ENCODE results near the gene HES5.
"Not testable (repeated sequence)": the region's sequence is repeated elsewhere in the genome, so short reads cannot be mapped to it uniquely, and the experiment has no call there.

The HES5 gene

GRCh38 chr1:2560299-2561073 lies 30.4 kb upstream of the HES5 start:
- DNase-seq (ENCODE audit: low spot score): no peak

DNA sequence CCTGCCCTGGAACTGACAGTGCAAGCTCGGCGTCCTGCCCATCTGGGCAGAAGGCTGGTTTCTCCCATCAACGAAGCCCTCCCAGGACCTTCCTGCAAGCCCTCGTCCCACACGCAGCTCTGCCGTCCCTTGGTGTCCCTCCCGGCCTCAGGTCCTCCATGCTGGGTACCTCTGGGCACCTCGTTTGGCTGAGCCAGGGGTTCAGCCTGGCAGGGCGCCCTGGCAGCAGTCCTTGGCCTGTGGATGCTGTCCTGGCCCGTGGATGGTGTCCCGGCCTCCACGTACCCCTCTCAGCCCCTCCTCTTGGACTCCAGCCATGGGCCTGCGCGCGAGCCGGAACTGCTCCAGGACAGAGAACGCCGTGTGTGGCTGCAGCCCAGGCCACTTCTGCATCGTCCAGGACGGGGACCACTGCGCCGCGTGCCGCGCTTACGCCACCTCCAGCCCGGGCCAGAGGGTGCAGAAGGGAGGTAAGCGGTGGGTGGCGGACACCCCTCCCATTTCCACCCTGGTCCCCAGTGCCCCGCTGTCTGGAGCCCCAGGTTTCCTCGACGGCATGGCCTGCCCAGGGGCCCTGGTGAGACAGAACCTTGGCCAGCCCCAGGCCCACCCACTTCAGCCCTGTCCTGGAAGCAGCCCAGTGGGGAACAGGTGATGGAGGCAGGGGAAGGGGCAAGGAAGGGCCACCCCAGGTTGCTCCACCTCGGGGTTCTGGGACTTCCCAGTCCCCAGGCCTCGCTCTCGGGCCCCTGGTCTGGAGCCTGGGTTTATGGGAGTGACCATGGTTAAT lies 29.6 kb upstream of the HES5 start:
- DNase-seq (ENCODE audit: low spot score): no peak

DNA sequence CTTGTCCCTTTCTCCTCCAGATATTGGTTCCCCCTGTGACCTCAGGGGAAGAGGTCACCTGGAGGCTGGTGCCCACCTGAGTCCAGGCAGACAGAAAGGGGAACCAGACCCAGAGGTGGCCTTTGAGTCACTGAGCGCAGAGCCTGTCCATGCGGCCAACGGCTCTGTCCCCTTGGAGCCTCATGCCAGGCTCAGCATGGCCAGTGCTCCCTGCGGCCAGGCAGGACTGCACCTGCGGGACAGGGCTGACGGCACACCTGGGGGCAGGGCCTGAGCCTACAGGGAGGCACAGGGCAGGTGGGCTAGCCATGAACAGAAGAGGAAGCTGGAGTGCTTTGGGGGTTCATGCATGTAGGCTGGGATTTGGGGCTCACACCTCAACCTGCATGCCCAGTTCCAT lies 28.8 kb upstream of the HES5 start:
- DNase-seq (ENCODE audit: low spot score): no peak

GRCh38 chr1:2558420-2558819 lies 28.4 kb upstream of the HES5 start:
- DNase-seq (ENCODE audit: low spot score): no peak

DNA sequence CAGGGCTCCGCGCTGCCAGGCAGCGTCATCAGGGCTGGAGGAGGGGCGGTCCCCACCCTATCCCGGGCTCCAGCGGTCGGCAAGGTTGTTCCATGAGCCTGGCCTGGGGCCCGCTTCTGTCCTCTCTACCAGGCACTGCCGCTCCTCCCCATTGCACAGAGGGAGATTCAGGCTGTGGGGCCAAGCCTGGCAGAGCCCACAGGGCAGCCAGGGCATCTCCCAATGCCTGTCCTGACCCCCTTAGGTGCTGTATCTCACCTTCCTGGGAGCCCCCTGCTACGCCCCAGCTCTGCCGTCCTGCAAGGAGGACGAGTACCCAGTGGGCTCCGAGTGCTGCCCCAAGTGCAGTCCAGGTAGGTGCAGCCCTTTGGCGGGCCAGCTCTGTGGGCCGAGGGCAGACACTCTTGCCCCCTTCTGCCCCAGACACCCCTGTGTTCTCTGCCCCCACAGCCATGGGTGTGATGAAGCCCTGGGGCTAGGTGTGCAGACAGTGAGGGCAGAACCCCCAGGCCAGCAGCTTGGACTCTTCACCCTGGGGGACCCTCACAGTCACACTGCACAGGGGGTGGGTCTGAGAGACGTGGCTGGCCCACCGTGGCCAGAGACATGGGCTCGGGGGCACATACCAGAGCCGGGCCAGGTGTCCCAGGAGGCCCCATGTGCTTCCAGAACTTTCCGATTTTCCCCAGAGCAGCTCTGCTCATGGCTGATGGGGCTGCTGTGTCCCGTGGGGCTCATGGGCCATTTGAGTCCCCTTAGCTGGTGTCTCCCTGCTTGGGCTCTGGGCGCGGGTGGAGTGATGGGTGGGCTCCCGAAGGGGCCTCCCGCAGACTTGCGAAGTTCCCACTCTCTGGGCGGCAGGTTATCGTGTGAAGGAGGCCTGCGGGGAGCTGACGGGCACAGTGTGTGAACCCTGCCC lies 27.7 kb upstream of the HES5 start:
- DNase-seq (ENCODE audit: low spot score): no peak

GRCh38 chr1:2556678-2557481 lies 26.8 kb upstream of the HES5 start:
- DNase-seq (ENCODE audit: low spot score): no peak

- no peak for DNase-seq (ENCODE audit: low spot score)
These were observed 26.2 kb upstream of the HES5 start, which contains the start of gene TNFRSF14 for GRCh38 chr1:2556277-2556677. TSS of gene TNFRSF14 (plus strand) at chr1:2556371. CDS start at chr1:2556665, 294 bp downstream.

DNA sequence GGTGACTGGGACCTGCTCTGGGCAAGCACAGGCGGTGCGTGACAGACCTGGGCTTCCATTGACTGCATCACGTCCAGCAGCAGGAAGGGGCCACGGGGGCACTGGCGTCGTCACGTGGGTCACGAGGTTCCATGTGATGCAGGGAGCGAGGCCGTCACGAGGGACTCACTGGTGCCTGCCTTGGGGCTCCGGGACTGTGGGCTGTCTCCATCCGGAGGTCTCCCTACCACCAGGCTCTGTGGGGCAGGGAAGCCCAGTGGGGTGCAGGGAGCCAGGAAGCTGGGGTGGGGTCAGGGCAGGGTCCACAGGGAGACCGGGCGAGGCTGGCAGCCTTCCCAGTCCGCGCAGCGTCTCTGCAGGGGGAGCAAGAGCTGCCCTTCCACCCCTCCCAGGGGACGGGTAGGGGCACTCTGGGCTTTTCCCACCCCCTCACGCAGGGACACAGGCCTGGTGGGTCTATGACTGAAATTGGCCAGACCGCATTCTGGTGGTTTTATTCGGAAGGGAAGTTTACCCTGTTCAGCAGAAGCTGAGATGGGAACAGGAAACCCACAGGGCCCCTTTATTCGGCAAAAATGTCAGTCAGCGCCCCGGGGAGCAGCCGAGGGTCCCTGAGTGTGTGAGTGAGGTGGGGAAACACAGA lies 25.7 kb upstream of the HES5 start:
- no peak for DNase-seq (ENCODE audit: low spot score)

DNA sequence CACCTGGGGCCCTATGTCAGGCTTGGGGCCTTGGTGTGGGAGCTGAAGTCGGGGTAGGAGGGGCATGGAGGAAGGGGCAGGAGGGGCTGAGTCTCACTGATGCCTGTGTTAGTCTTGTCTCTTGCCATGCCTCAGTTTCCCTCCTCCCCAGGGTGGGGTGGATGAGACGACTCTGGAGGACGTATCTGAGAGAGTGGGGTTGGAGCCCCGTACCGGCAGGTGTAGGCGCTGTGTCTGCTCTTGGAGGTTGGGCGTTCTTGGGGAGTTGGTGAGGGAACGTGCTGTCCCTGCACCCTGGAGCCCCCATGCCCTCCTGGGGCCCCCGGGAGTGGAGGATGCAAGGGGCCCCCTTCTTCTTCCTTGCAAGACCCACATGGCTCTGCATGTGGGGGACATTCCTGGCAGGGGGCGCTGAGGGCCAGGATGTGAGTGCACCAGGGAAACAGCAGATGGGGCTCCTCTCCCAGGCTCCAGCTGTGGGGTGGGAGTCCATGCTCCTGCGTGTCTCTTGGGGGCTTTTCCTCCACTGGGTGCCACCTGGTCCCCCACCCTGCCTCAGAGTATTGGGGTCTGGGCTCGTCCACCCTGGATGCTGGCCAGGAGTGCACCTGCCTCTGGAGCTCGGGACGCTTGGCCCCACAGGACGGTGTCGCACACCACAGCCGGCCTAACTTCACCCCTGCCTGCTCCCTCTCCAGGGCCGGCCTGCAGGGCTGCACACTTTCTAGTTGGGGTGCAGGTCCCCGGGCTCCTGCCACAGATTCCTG lies 24.7 kb upstream of the HES5 start:
- no peak for DNase-seq (ENCODE audit: low spot score)

- DNase-seq (ENCODE audit: low spot score): no peak
These were observed 24.0 kb upstream of the HES5 start for GRCh38 chr1:2553871-2554620.

- not testable (repeated sequence) for DNase-seq (ENCODE audit: low spot score)
These were observed 23.0 kb upstream of the HES5 start for GRCh38 chr1:2553076-2553475.

DNA sequence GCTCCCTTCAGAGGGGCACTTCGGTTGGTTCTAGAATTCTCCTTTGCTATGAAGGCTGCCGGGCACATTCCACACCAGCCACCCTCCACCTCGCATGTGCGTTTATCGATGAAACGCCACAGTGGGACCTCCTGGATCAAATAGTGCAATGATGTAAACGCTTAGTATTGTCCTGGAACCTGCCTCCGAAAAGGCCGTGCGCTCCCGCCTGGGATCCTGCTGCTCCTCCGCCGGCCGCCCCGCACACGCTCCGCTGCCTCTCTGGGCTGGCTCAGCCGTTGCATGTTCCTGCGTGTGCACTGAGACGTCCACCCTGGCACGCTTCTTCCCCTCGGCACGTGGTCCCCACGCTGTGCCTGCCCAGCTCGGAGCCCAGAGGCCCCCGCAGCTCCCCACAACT lies 22.1 kb upstream of the HES5 start:
- DNase-seq (ENCODE audit: low spot score): no peak

DNA sequence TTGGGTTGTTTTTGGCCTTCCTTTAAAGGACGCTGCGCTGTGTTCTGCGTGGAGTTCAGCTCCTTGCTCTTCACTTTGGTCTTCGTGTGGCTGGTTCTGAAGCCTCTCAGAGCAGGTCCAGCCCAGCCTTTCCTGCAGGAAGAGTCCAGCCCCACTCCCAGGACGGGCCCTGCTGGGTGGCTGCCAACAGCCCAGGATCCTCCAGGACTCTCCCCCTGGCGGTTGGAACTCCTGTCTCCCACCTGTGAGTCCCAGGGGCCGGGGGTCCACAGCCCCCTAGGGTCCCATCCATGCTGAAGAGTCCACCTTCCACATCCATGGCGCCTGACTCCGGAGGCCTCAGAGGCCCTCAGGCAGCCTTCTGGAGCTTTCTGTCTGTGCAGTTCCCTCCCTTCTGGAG lies 21.5 kb upstream of the HES5 start:
- not testable (repeated sequence) for DNase-seq (ENCODE audit: low spot score)

- DNase-seq (ENCODE audit: low spot score): not testable (repeated sequence)
These were observed 20.3 kb upstream of the HES5 start for GRCh38 chr1:2550309-2550861.

DNA sequence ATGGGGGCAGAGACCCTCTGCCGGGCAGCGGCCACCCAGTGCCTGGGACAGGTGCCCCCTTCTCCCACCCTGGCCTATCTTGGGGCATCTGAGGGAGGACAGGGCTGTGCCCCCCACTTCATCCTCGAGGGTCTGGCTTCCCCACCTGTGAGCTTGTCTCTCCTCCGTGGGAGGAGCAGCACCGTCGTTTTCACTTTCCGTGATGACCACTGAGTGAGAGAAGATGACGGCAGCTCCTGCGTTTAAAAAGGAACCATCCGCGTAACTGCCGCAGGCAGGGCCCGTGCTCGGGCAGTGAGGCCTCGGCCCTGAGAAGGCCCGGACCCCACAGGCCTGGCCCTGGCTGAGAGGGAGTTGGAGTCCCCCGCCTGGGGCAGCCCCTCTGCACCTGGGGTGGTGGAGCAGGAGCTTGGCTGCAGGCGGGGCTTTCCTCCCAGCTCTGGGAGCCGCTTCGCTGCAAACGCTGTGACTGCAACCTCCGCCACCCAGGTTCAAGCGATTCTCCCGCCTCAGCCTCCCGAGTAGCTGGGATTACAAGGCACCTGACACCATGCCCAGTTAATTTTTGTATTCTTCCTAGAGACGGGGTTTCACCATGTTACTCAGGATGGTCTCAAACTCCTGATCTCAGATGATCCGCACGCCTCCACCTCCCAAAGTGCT lies 19.4 kb upstream of the HES5 start:
- not testable (repeated sequence) for DNase-seq (ENCODE audit: low spot score)

DNA sequence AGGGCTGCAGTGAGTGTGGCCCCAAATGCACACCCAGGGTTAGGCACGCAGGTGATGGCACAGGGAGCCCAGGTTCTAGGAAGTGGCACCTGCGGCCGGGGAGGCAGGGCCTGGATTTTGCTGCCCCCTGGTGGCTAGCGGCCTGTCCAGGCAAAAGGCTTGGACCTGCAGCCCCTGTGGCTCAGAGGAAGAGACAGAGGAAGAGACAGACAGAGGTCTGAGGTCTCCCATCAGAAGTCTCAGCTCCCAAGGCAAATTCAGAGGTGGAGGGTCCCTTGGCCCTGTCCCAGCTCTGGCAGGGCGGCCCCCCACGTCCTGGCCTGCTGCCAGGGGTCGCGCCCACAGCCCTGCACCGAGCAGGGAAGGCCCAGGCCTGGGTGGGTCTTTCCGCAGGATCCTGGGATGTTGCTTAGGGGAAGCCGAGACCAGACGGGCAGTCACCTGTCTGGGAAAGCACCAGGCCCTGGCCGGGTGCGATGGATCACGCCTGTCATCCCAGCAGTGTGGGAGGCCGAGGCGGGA lies 18.1 kb upstream of the HES5 start:
- peak; percentile 87 for DNase-seq (ENCODE audit: low spot score)

GRCh38 chr1:2547210-2548067 lies 17.4 kb upstream of the HES5 start:
- no peak for DNase-seq (ENCODE audit: low spot score)
